ENCODE data around the gene STK11IP.

The STK11IP gene

GRCh38 chr2:219593154-219593553 is 4.5 kb upstream of the STK11IP start:
- no peak for DNase-seq (ENCODE audit: extremely low read depth, low read depth)
- no peak for TF ChIP-seq CTCF (IDR thresholded peaks at IDR 0.05; ENCODE audit: low read depth, low read length)

- no peak for TF ChIP-seq CTCF (IDR thresholded peaks at IDR 0.05; ENCODE audit: low read depth, low read length)
- DNase-seq (ENCODE audit: extremely low read depth, low read depth), result no peak
Measured at GRCh38 chr2:219595256-219595655, 2.4 kb upstream of the STK11IP start.

- TF ChIP-seq CTCF (IDR thresholded peaks at IDR 0.05; ENCODE audit: low read depth, low read length), result no peak
- no peak for DNase-seq (ENCODE audit: extremely low read depth, low read depth)
Measured at GRCh38 chr2:219596954-219597551, 604 bp upstream of the STK11IP start.

- no peak for DNase-seq (ENCODE audit: extremely low read depth, low read depth)
- no peak for TF ChIP-seq CTCF (IDR thresholded peaks at IDR 0.05; ENCODE audit: low read depth, low read length)
Measured at GRCh38 chr2:219598308-219599078, 836 bp downstream of the STK11IP start.

- no peak for DNase-seq (ENCODE audit: extremely low read depth, low read depth)
- no peak for TF ChIP-seq CTCF (IDR thresholded peaks at IDR 0.05; ENCODE audit: low read depth, low read length)
Measured at GRCh38 chr2:219603771-219604170, 6.1 kb downstream of the STK11IP start.

- no peak for TF ChIP-seq CTCF (IDR thresholded peaks at IDR 0.05; ENCODE audit: low read depth, low read length)
- DNase-seq (ENCODE audit: extremely low read depth, low read depth), result no peak
Measured at GRCh38 chr2:219605607-219605954, 7.9 kb downstream of the STK11IP start.

- TF ChIP-seq CTCF (IDR thresholded peaks at IDR 0.05; ENCODE audit: low read depth, low read length), result no peak
- DNase-seq (ENCODE audit: extremely low read depth, low read depth), result no peak
Measured at GRCh38 chr2:219607931-219608330, 10.3 kb downstream of the STK11IP start.

Data from AG09319 (cell line).